Heart left ventricle (tissue), 16 donors: ENCODE results near the gene AJM1. TPM values are rescaled to one million over a fixed set of nuclear protein-coding genes. Genes with fewer than 3 reads are reported as not detected.
"Not testable (repeated sequence)": the region's sequence is repeated elsewhere in the genome, so short reads cannot be mapped to it uniquely, and the experiment has no call there.

Source experiments
- ATAC-seq, 4 donors: fragments of 200-7000 bp; cut with Tn5 transposase; one replicate each; pipeline ENCODE4 v1.9.1; 2020 to 2022; ENCODE audit warnings: moderate library complexity in 4 of 4, mild to moderate bottlenecking in 3 of 4, moderate number of reproducible peaks in 1 of 4
- DNase-seq, 5 donors: peaks; one replicate each; pipeline ENCODE4 v3.0.0-alpha.2; 2020
- H3K27ac ChIP-seq, 12 donors: fragments of 200-600 bp; sonication (generic) in 4 of 12; one replicate each; pipeline versions ENCODE4 v1.5.0 to v1.8.0; 2016 to 2022; ENCODE audit warnings: mild to moderate bottlenecking in 2 of 12
- H3K27me3 ChIP-seq, 9 donors: fragments of 200-600 bp; sonication (generic) in 2 of 9; one replicate each; pipeline versions ENCODE4 v1.5.1 to v1.8.0; 2016 to 2022; ENCODE audit warnings: mild to moderate bottlenecking in 3 of 9
- H3K36me3 ChIP-seq, 9 donors: fragments of 200-600 bp; sonication (generic) in 2 of 9; one replicate each; pipeline versions ENCODE4 v1.5.0 to v1.8.0; 2018 to 2022; ENCODE audit warnings: mild to moderate bottlenecking in 2 of 9
- H3K4me1 ChIP-seq, 12 donors: fragments of 200-600 bp; sonication (generic) in 4 of 12; one replicate each; pipeline versions ENCODE4 v1.5.0 to v1.8.0; 2016 to 2022; ENCODE audit warnings: mild to moderate bottlenecking in 3 of 12
- H3K4me3 ChIP-seq, 12 donors: fragments of 200-600 bp; sonication (generic) in 4 of 12; one replicate each; pipeline versions ENCODE4 v1.5.0 to v1.8.0; 2017 to 2022; ENCODE audit warnings: mild to moderate bottlenecking in 9 of 12, moderate library complexity in 4 of 12
- H3K9me3 ChIP-seq, 12 donors: fragments of 200-600 bp; sonication (generic) in 4 of 12; one replicate each; pipeline versions ENCODE4 v1.5.0 to v1.8.0; 2016 to 2022; ENCODE audit warnings: mild to moderate bottlenecking in 1 of 12
- CTCF ChIP-seq, 12 donors: fragments of 200-600 bp; sonication (generic) in 4 of 12; IDR thresholded peaks; one replicate each; pipeline versions ENCODE4 v1.5.0 to v1.8.0; 2018 to 2022; ENCODE audit warnings: antibody characterized with exemption in 12 of 12, mild to moderate bottlenecking in 5 of 12
- POLR2A ChIP-seq, 2 donors: fragments of 450-650 bp; IDR thresholded peaks; one replicate each; pipeline ENCODE4 v1.6.1; 2017; ENCODE audit warnings: antibody characterized with exemption in 2 of 2, mild to moderate bottlenecking in 2 of 2, moderate library complexity in 2 of 2
- WGBS, 4 donors: extraction: QIAGEN DNeasy Blood & Tissue Kit in 2 of 4; methylation state at CpG; one replicate each; pipeline versions ENCODE4 v1.1.5 to v1.1.7; 2013 to 2018; 5-methylcytosine and 5-hydroxymethylcytosine counted together
- intact Hi-C, 10 donors: fragments of 100-400 bp; cut with DNase I; formaldehyde crosslinking; loops; one replicate each; pipeline versions ENCODE4 v1.11.1 to v1.14.2; 2022
- polyA plus RNA-seq, 2 donors: library from polyadenylated mRNA; stranded (reverse); fragments of 200-250 nt; gene quantifications; one replicate each; pipeline ENCODE4 v1.2.3, GENCODE V29; 2013
- total RNA-seq, 9 donors: library from RNA; depleted of rRNA in 2 of 9; stranded (reverse); fragments of >200 nt in 2 of 9; fragmentation: NEBNext Ultra II Directional in 3 of 9; extraction: Animal tissue kit (Norgen Biotek cat#: 25700) in 3 of 9; gene quantifications; one replicate each; pipeline versions ENCODE4 v1.1.0 to v1.2.4, GENCODE V29; 2016 to 2023
- donor health status: ischemic (EF 13 %, LVEDD 7.1; RV severe dilation, severe dysfunction).
- donor health status: healthy with polysubstance abuse.
- donor health status: DM: no; HTN: yes; CAD: no.
- donor health status: DM: no; HTN: no; CAD: no.
- donor health status: ischemic (EF 25% LVEDD 6.9; RV normal size, moderate dysfunction).
- donor health status: ischemic (EF 25% LVEDD 5.7; RV mildly dilated, moderate dysfunction).
- donor health status: healthy.
- donor health status: DM: yes; HTN: yes; CAD: no.
- donor health status: ischemic (EF 35%, LVEDD 5.7; RV mildly dilated, moderate dysfunction).
- donor health status: nonischemic (EF 11% LVEDD 7.7; RV severe dilation, severe dysfunction).
- donor health status: DM: yes; HTN: yes; CAD: no.
- donor health status: PGD.
- donor health status: ischemic (EF 29% LVEDD 5.4; RV normal size, mild dysfunction).
- donor health status: nonischemic (EF 23%, LVEDD 6.1; RV moderate dilation, normal function).

Gene AJM1
- total and polyA plus RNA-seq, 11 donors, result 2.6 to 7.0 (median 5.5) TPM

GRCh38 chr9:136795000-136795348 is 47.3 kb upstream of the AJM1 start:
- H3K4me1 ChIP-seq, result peaks cover 11 to 70% (median 39%) of the 10 kb centered on the region in 12 donors
- intact Hi-C loops, result loop anchor here in 8 of 10 donors (5.0 to 10.0 kb wide), 5 partner anchors 50 to 187 kb away; partner anchors contain the start of genes PHPT1 (in 6 of the 8), FBXW5 (in 4 of the 8), AJM1 (in 2 of the 8) and C8G (in 1 of the 8)
- H3K9me3 ChIP-seq, result no peaks in the 10 kb centered on the region
- peak overlapping the region in 4 of 12 donors; percentile 24 to 59 (median 42) for H3K27ac ChIP-seq
- H3K4me3 ChIP-seq, result no peak overlapping the region
- DNase-seq (peak in 3 of 5 donors; percentile 29 to 65 (median 40)), ATAC-seq (no peak)
- peaks cover 0 to 14% (median 0%) of the 10 kb centered on the region in 9 donors for H3K36me3 ChIP-seq
- TF ChIP-seq CTCF (IDR thresholded peaks at IDR 0.05) (no peak), POLR2A (IDR thresholded peaks at IDR 0.05) (no peak)
- H3K27me3 ChIP-seq, result peaks cover 0 to 30% (median 13%) of the 10 kb centered on the region in 9 donors
- WGBS, 4 donors, result 51 to 56% (median 53%) methylated on average over 6 of the region's 6 CpGs

GRCh38 chr9:136796238-136796774 is 46.0 kb upstream of the AJM1 start, which contains the start of gene CCDC183:
Gene CCDC183, plus strand, starts transcription at chr9:136796338. Its CDS starts 60 bp downstream, at chr9:136796398.
- DNase-seq (no peak), ATAC-seq (no peak)
- H3K27me3 ChIP-seq, result peaks cover 0 to 43% (median 13%) of the 10 kb centered on the region in 9 donors
- intact Hi-C loops, result loop anchor here in 3 of 10 donors (5.0 to 10.0 kb wide), 2 partner anchors 48 to 146 kb away; partner anchors contain the start of genes AJM1 (in 2 of the 3), PHPT1 (in 2 of the 3) and FBXW5 (in 1 of the 3)
- H3K36me3 ChIP-seq, result peaks cover 0 to 14% (median 0%) of the 10 kb centered on the region in 9 donors
- 32 to 46% (median 37%) methylated on average over 4 to 5 of the region's 5 CpGs for WGBS, 4 donors
- peaks cover 11 to 77% (median 43%) of the 10 kb centered on the region in 12 donors for H3K4me1 ChIP-seq
- no peak for TF ChIP-seq POLR2A (IDR thresholded peaks at IDR 0.05)
- TF ChIP-seq CTCF (IDR thresholded peaks at IDR 0.05), result no peak
- H3K9me3 ChIP-seq, result no peaks in the 10 kb centered on the region
- peak within 1 kb of the TSS in 8 of 12 donors; percentile 8 to 65 (median 36) for H3K27ac ChIP-seq
- no peak within 1 kb of the TSS for H3K4me3 ChIP-seq

- 5 to 11% (median 6%) methylated on average over 9 to 10 of the region's 10 CpGs for WGBS, 4 donors
- Histone ChIP-seq H3K27ac (peak overlapping the region in 8 of 12 donors; percentile 3 to 65 (median 36)), H3K27me3 (peaks cover under 1 to 48% (median 13%) of the 10 kb centered on the region in 9 donors), H3K4me1 (peaks cover 8 to 74% (median 42%) of the 10 kb centered on the region in 12 donors), H3K36me3 (peaks cover 0 to 14% (median 0%) of the 10 kb centered on the region in 9 donors)
- H3K9me3 ChIP-seq, DNase-seq, ATAC-seq, H3K4me3 ChIP-seq: not testable (repeated sequence)
- intact Hi-C loops, result loop anchor here in 3 of 10 donors (5.0 to 10.0 kb wide), 2 partner anchors 48 to 145 kb away; partner anchors contain the start of genes AJM1 (in 2 of the 3), PHPT1 (in 2 of the 3) and FBXW5 (in 1 of the 3)
These were observed 45.4 kb upstream of the AJM1 start for GRCh38 chr9:136796775-136797347.

GRCh38 chr9:136798708-136799078 is 43.6 kb upstream of the AJM1 start:
- DNase-seq, result peak in 1 of 5 donors; percentile 31
- WGBS, 4 donors, result 63 to 87% (median 82%) methylated on average over 2 to 6 of the region's 6 CpGs
- peaks cover 0 to 2% (median 0%) of the 10 kb centered on the region in 9 donors for H3K36me3 ChIP-seq
- H3K4me1 ChIP-seq, result peaks cover 4 to 57% (median 33%) of the 10 kb centered on the region in 12 donors
- no peak overlapping the region for H3K4me3 ChIP-seq
- H3K27me3 ChIP-seq, result peaks cover 6 to 55% (median 15%) of the 10 kb centered on the region in 9 donors
- TF ChIP-seq CTCF (IDR thresholded peaks at IDR 0.05) (no peak), POLR2A (IDR thresholded peaks at IDR 0.05) (no peak)
- ATAC-seq, result no peak
- intact Hi-C loops, result loop anchor here in 3 of 10 donors (5.0 to 10.0 kb wide), 2 partner anchors 46 to 144 kb away; partner anchors contain the start of genes AJM1 (in 2 of the 3), PHPT1 (in 2 of the 3) and FBXW5 (in 1 of the 3)
- H3K9me3 ChIP-seq, result no peaks in the 10 kb centered on the region
- peak overlapping the region in 1 of 12 donors; percentile 22 for H3K27ac ChIP-seq
